ENCODE measurements around the gene ASCL5. TPM values are rescaled to one million over a fixed set of nuclear protein-coding genes. Genes with fewer than 3 reads are reported as not detected.

ASCL5 gene
- total and polyA plus RNA-seq, 9 of the 15 experiments (the other 6 are each of a cell fraction or from before 2014, with no cell fraction given), result 0.09 TPM; not detected in 8

DNA sequence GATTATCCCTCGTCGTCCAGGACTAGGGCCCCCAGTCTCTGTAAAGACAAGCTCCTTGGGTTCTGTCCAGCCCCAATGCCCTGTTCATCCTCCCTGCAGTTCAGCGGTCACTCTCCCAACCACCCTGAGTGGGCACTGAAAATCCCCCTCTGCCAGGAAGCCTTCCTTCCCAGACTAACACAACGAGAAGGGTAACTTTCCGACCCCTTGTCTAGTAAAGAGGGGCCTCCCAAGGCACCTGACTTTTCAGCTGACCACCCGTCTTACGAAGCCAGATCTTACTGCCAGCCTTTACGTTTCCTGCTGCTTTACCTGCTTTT lies 13.9 kb upstream of the ASCL5 start:
- intact Hi-C loops (cut with micrococcal nuclease), result no loop called here
- Histone ChIP-seq H2AFZ (ENCODE audit: low read depth, low read length) (no peak overlapping the region), H3K36me3 (ENCODE audit: control insufficient read depth, insufficient read depth, low read length) (peaks cover 98% of the 10 kb centered on the region; the same call in 2 of the 3 replicates), H3K4me1 (replicated peaks in 1 of 2; ENCODE audit: control insufficient read depth in 2 of 2, insufficient read depth in 2 of 2, low read length in 2 of 2) (no peaks in the 10 kb centered on the region), H3K9ac (ENCODE audit: insufficient read depth in 1 of 2, low read depth in 2 of 2, low read length in 2 of 2) (no peak overlapping the region), H3K27me3 (ENCODE audit: control insufficient read depth in 2 of 2, insufficient read depth in 2 of 2, low read length in 2 of 2) (no peaks in the 10 kb centered on the region), H3K9me1 (ENCODE audit: control insufficient read depth, insufficient read depth, low read length) (no peaks in the 10 kb centered on the region), H3K79me2 (ENCODE audit: control insufficient read depth, insufficient read depth, low read length) (no peaks in the 10 kb centered on the region), H3K4me3 (no peak overlapping the region), H3K4me2 (ENCODE audit: insufficient read depth, low read length) (no peak overlapping the region), H3K27ac (ENCODE audit: extremely low read depth, low read depth, low read length) (no peak overlapping the region), H4K20me1 (replicated peaks; ENCODE audit: control insufficient read depth, insufficient read depth, low read length) (peaks cover 12% of the 10 kb centered on the region), H3K9me3 (replicated peaks; ENCODE audit: control insufficient read depth, insufficient read depth, low read depth, low read length) (no peaks in the 10 kb centered on the region)
- ChIA-PET POLR2A (interaction anchor here (0.7 to 1.2 kb wide), 2 partner anchors 18 to 46 kb away, joined by 4 read pairs; no protein-coding TSS in a partner anchor), CTCF (ENCODE audit: low intra/inter-chr PET ratio) (no interaction called here)
- FAIRE-seq (no peak), ATAC-seq (no peak), DNase-seq (ENCODE audit: extremely low read depth in 1 of 4, low spot score in 3 of 4) (no peak)
- WGBS (ENCODE audit: insufficient coverage, low coverage, missing lambda C conversion rate), result 88% methylated on average over 8 of the region's 8 CpGs
- BruUV-seq (replicated peaks), result no TSS peak
- TF ChIP-seq NRF1 (conservative IDR thresholded peaks at IDR 0.05 in 1 of 2, IDR thresholded peaks at IDR 0.05 in 1 of 2) (no peak), RBM15 (IDR thresholded peaks at IDR 0.05; ENCODE audit: insufficient read depth, low read length) (no peak), CTBP1 (IDR thresholded peaks at IDR 0.05; ENCODE audit: borderline replicate concordance) (no peak), ESRRA (IDR thresholded peaks at IDR 0.05; ENCODE audit: borderline replicate concordance, low read depth) (no peak), CREBBP (IDR thresholded peaks at IDR 0.05; ENCODE audit: low read depth, low read length) (no peak), EP400 (IDR thresholded peaks at IDR 0.05) (no peak), RFX5 (IDR thresholded peaks at IDR 0.05; ENCODE audit: low read depth, low read length) (no peak), LEF1 (IDR thresholded peaks at IDR 0.05) (no peak), DIDO1 (tag; IDR thresholded peaks at IDR 0.05; ENCODE audit: low read depth) (no peak)
- TF ChIP-seq, protein P1, sequence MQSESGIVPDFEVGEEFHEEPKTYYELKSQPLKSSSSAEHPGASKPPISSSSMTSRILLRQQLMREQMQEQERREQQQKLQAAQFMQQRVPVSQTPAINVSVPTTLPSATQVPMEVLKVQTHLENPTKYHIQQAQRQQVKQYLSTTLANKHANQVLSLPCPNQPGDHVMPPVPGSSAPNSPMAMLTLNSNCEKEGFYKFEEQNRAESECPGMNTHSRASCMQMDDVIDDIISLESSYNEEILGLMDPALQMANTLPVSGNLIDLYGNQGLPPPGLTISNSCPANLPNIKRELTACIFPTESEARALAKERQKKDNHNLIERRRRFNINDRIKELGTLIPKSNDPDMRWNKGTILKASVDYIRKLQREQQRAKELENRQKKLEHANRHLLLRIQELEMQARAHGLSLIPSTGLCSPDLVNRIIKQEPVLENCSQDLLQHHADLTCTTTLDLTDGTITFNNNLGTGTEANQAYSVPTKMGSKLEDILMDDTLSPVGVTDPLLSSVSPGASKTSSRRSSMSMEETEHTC (IDR thresholded peaks at IDR 0.05), result no peak
- TF ChIP-seq, protein P2, sequence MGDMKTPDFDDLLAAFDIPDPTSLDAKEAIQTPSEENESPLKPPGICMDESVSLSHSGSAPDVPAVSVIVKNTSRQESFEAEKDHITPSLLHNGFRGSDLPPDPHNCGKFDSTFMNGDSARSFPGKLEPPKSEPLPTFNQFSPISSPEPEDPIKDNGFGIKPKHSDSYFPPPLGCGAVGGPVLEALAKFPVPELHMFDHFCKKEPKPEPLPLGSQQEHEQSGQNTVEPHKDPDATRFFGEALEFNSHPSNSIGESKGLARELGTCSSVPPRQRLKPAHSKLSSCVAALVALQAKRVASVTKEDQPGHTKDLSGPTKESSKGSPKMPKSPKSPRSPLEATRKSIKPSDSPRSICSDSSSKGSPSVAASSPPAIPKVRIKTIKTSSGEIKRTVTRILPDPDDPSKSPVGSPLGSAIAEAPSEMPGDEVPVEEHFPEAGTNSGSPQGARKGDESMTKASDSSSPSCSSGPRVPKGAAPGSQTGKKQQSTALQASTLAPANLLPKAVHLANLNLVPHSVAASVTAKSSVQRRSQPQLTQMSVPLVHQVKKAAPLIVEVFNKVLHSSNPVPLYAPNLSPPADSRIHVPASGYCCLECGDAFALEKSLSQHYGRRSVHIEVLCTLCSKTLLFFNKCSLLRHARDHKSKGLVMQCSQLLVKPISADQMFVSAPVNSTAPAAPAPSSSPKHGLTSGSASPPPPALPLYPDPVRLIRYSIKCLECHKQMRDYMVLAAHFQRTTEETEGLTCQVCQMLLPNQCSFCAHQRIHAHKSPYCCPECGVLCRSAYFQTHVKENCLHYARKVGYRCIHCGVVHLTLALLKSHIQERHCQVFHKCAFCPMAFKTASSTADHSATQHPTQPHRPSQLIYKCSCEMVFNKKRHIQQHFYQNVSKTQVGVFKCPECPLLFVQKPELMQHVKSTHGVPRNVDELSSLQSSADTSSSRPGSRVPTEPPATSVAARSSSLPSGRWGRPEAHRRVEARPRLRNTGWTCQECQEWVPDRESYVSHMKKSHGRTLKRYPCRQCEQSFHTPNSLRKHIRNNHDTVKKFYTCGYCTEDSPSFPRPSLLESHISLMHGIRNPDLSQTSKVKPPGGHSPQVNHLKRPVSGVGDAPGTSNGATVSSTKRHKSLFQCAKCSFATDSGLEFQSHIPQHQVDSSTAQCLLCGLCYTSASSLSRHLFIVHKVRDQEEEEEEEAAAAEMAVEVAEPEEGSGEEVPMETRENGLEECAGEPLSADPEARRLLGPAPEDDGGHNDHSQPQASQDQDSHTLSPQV (IDR thresholded peaks at IDR 0.05), result no peak
- TF ChIP-seq, protein P3, sequence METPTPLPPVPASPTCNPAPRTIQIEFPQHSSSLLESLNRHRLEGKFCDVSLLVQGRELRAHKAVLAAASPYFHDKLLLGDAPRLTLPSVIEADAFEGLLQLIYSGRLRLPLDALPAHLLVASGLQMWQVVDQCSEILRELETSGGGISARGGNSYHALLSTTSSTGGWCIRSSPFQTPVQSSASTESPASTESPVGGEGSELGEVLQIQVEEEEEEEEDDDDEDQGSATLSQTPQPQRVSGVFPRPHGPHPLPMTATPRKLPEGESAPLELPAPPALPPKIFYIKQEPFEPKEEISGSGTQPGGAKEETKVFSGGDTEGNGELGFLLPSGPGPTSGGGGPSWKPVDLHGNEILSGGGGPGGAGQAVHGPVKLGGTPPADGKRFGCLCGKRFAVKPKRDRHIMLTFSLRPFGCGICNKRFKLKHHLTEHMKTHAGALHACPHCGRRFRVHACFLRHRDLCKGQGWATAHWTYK (CRISPR knock-in tag; IDR thresholded peaks at IDR 0.05), result no peak
- TF ChIP-seq, protein P4, sequence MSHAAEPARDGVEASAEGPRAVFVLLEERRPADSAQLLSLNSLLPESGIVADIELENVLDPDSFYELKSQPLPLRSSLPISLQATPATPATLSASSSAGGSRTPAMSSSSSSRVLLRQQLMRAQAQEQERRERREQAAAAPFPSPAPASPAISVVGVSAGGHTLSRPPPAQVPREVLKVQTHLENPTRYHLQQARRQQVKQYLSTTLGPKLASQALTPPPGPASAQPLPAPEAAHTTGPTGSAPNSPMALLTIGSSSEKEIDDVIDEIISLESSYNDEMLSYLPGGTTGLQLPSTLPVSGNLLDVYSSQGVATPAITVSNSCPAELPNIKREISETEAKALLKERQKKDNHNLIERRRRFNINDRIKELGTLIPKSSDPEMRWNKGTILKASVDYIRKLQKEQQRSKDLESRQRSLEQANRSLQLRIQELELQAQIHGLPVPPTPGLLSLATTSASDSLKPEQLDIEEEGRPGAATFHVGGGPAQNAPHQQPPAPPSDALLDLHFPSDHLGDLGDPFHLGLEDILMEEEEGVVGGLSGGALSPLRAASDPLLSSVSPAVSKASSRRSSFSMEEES (CRISPR knock-in tag; IDR thresholded peaks at IDR 0.05), result no peak
- in situ Hi-C loops (cut with MboI), result no loop called here

Data from K562 (cell line).